AG04449 (cell line): Measurements from ENCODE around the gene TPM1.

Source experiments
- CTCF ChIA-PET: fragments of 350-600 bp; formaldehyde crosslinking; extraction: SDS; loops from one replicate; lab custom pipeline; 2021; ENCODE audit warnings: antibody characterized with exemption; lab: Yijun Ruan, JAX
- POLR2A ChIA-PET: fragments of 400-600, 350-600 bp; formaldehyde crosslinking; extraction: SDS; loops from one replicate; lab custom pipeline; 2020; ENCODE audit warnings: antibody characterized with exemption, inconsistent platforms; lab: Yijun Ruan, JAX
- DNase-seq: peaks from one replicate; pipeline ENCODE4 v3.0.0-alpha.2; 2010; ENCODE audit warnings: low read depth, low spot score
- H3K4me3 ChIP-seq: 2 replicates; pipeline ENCODE4 v1.5.1; 2011; ENCODE audit warnings: low read depth, mild to moderate bottlenecking, control low read depth, low read length
- CTCF ChIP-seq: IDR thresholded peaks from one replicate; pipeline ENCODE4 v1.5.1; 2011; ENCODE audit warnings: mild to moderate bottlenecking, moderate library complexity, low read length, control low read depth, inconsistent platforms; ENCODE audit not compliant: insufficient read depth; ENCODE audit errors: missing control alignments

The TPM1 gene

GRCh38 chr15:63006032-63006878 is 36.3 kb upstream of the TPM1 start:
- H3K4me3 ChIP-seq = no peak overlapping the region
- TF ChIP-seq CTCF = no peak
- ChIA-PET POLR2A (interaction anchor here (0.7 kb wide), 1 partner anchor 48 kb away, joined by 3 read pairs; no protein-coding TSS in a partner anchor), CTCF (no interaction called here)
- DNase-seq = no peak

- H3K4me3 ChIP-seq = no peak overlapping the region
- no peak for DNase-seq
- ChIA-PET CTCF (interaction anchor here (1.3 to 1.6 kb wide), 2 partner anchors 11 to 36 kb away, joined by 3 to 5 read pairs; no protein-coding TSS in a partner anchor), POLR2A (no interaction called here)
- no peak for TF ChIP-seq CTCF
Observed at GRCh38 chr15:63008333-63009049, 34.1 kb upstream of the TPM1 start.

GRCh38 chr15:63010386-63010785 is 32.2 kb upstream of the TPM1 start:
- ChIA-PET POLR2A (no interaction called here), CTCF (interaction anchor here (1.0 kb wide), 1 partner anchor 18 kb away, joined by 3 read pairs; no protein-coding TSS in a partner anchor)
- no peak for TF ChIP-seq CTCF
- no peak for DNase-seq
- no peak overlapping the region for H3K4me3 ChIP-seq

GRCh38 chr15:63010920-63011693 is 31.4 kb upstream of the TPM1 start:
- DNase-seq = no peak
- no peak for TF ChIP-seq CTCF
- ChIA-PET POLR2A (no interaction called here), CTCF (interaction anchor here (1.0 kb wide), 1 partner anchor 19 kb away, joined by 3 read pairs; no protein-coding TSS in a partner anchor)
- H3K4me3 ChIP-seq = no peak overlapping the region

GRCh38 chr15:63012444-63012843 is 30.1 kb upstream of the TPM1 start:
- no peak for DNase-seq
- TF ChIP-seq CTCF = no peak
- H3K4me3 ChIP-seq = no peak overlapping the region
- ChIA-PET CTCF (no interaction called here), POLR2A (interaction anchor here (3.3 kb wide), 1 partner anchor 30 kb away, joined by 22 read pairs; the partner anchor contains the start of gene TPM1)
